ENCODE results near the gene MTRF1.

Gene MTRF1

GRCh38 chr13:41263261-41263971 lies at the start of gene MTRF1:
TSS of gene MTRF1 (minus strand) at chr13:41263576. CDS start at chr13:41260907, 2,669 bp downstream.
- Histone ChIP-seq H3K4me2 (ENCODE audit: low read length) (peak within 1 kb of the TSS; percentile 75), H3K36me3 (ENCODE audit: insufficient read depth, low read length) (peaks cover 29% of the 10 kb centered on the region), H3K27me3 (ENCODE audit: insufficient read depth, low read length) (no peaks in the 10 kb centered on the region), H2AFZ (ENCODE audit: low read length) (peak within 1 kb of the TSS; percentile 100), H3K9me3 (ENCODE audit: low read length) (peaks cover 10% of the 10 kb centered on the region; the same call in 1 of the 2 replicates), H3K9me2 (ENCODE audit: low read depth, low read length) (no peaks in the 10 kb centered on the region), H3F3A (ENCODE audit: insufficient read depth, low read length) (no peaks in the 10 kb centered on the region), H4K20me1 (ENCODE audit: insufficient read depth, low read length) (no peaks in the 10 kb centered on the region), H3K79me2 (ENCODE audit: insufficient read depth, low read length) (no peaks in the 10 kb centered on the region), H3K4me3 (ENCODE audit: low read depth, low read length, poor library complexity, severe bottlenecking) (peak within 1 kb of the TSS; percentile 85), H3K9ac (ENCODE audit: low read length) (peak within 1 kb of the TSS; percentile 86), H3K27ac (ENCODE audit: low read depth, low read length, poor library complexity, severe bottlenecking) (peak within 1 kb of the TSS; percentile 67), H3K4me1 (ENCODE audit: insufficient read depth, low read length, severe bottlenecking) (peaks cover 13% of the 10 kb centered on the region)
- TF ChIP-seq EZH2 (IDR thresholded peaks at IDR 0.05; ENCODE audit: borderline replicate concordance, low read length), result no peak
- no peak for TF ChIP-seq CTCF (IDR thresholded peaks at IDR 0.05; ENCODE audit: low read length)

- H3K4me3 ChIP-seq (ENCODE audit: low read depth, low read length, poor library complexity, severe bottlenecking), result peak overlapping the region; percentile 96
- TF ChIP-seq CTCF (IDR thresholded peaks at IDR 0.05; ENCODE audit: low read length) (no peak), EZH2 (IDR thresholded peaks at IDR 0.05; ENCODE audit: borderline replicate concordance, low read length) (no peak)
- no peak overlapping the region for H2AFZ ChIP-seq (ENCODE audit: low read length)
- peaks cover 43% of the 10 kb centered on the region for H3K4me1 ChIP-seq (ENCODE audit: insufficient read depth, low read length, severe bottlenecking)
- H3K36me3 ChIP-seq (ENCODE audit: insufficient read depth, low read length), result peaks cover 18% of the 10 kb centered on the region
- H3K9me3 ChIP-seq (ENCODE audit: low read length), result no peaks in the 10 kb centered on the region
- H3K9ac ChIP-seq (ENCODE audit: low read length), result peak overlapping the region; percentile 77
- H3K27ac ChIP-seq (ENCODE audit: low read depth, low read length, poor library complexity, severe bottlenecking), result peak overlapping the region; percentile 71
- no peaks in the 10 kb centered on the region for H3K27me3 ChIP-seq (ENCODE audit: insufficient read depth, low read length)
- H4K20me1 ChIP-seq (ENCODE audit: insufficient read depth, low read length), result no peaks in the 10 kb centered on the region
- no peaks in the 10 kb centered on the region for H3F3A ChIP-seq (ENCODE audit: insufficient read depth, low read length)
- H3K79me2 ChIP-seq (ENCODE audit: insufficient read depth, low read length), result peaks cover 69% of the 10 kb centered on the region
- peak overlapping the region; percentile 82 for H3K4me2 ChIP-seq (ENCODE audit: low read length)
- no peaks in the 10 kb centered on the region for H3K9me2 ChIP-seq (ENCODE audit: low read depth, low read length)
Measured at GRCh38 chr13:41313117-41313516, 49.7 kb upstream of the MTRF1 start.

- peak overlapping the region; percentile 82 for H3K4me2 ChIP-seq (ENCODE audit: low read length)
- peaks cover 8% of the 10 kb centered on the region for H3K36me3 ChIP-seq (ENCODE audit: insufficient read depth, low read length)
- H3K9ac ChIP-seq (ENCODE audit: low read length), result peak overlapping the region; percentile 77
- no peak overlapping the region for H2AFZ ChIP-seq (ENCODE audit: low read length)
- TF ChIP-seq EZH2 (IDR thresholded peaks at IDR 0.05; ENCODE audit: borderline replicate concordance, low read length) (no peak), CTCF (IDR thresholded peaks at IDR 0.05; ENCODE audit: low read length) (no peak)
- H3K4me1 ChIP-seq (ENCODE audit: insufficient read depth, low read length, severe bottlenecking), result peaks cover 43% of the 10 kb centered on the region
- no peaks in the 10 kb centered on the region for H3K27me3 ChIP-seq (ENCODE audit: insufficient read depth, low read length)
- no peaks in the 10 kb centered on the region for H3F3A ChIP-seq (ENCODE audit: insufficient read depth, low read length)
- H3K79me2 ChIP-seq (ENCODE audit: insufficient read depth, low read length), result peaks cover 59% of the 10 kb centered on the region
- H4K20me1 ChIP-seq (ENCODE audit: insufficient read depth, low read length), result no peaks in the 10 kb centered on the region
- no peaks in the 10 kb centered on the region for H3K9me2 ChIP-seq (ENCODE audit: low read depth, low read length)
- H3K9me3 ChIP-seq (ENCODE audit: low read length), result no peaks in the 10 kb centered on the region
- H3K27ac ChIP-seq (ENCODE audit: low read depth, low read length, poor library complexity, severe bottlenecking), result peak overlapping the region; percentile 71
- peak overlapping the region; percentile 96 for H3K4me3 ChIP-seq (ENCODE audit: low read depth, low read length, poor library complexity, severe bottlenecking)
Measured at GRCh38 chr13:41312176-41312500, 48.8 kb upstream of the MTRF1 start.

Data from OCI-LY1 (cell line).